SU-DHL-6 (cell line): ENCODE data around the gene ERBB4.

ENCODE experiments used
- H2AFZ ChIP-seq: fragments of 200-600 bp; sonication (generic); 2 replicates; pipeline ENCODE4 v1.6.1; 2014; ENCODE audit warnings: low read depth, mild to moderate bottlenecking, moderate library complexity, mixed read lengths, antibody characterized with exemption, low read length; ENCODE audit not compliant: severe bottlenecking
- H3F3A ChIP-seq: fragments of 200-600 bp; shearing (Covaris generic); 2 replicates; pipeline ENCODE4 v1.6.0; 2016; ENCODE audit warnings: antibody characterized with exemption, mild to moderate bottlenecking; ENCODE audit not compliant: insufficient read depth
- H3K27ac ChIP-seq: fragments of 200-600 bp; sonication (generic); 2 replicates; pipeline ENCODE4 v1.5.1; 2016; ENCODE audit warnings: low read depth, mild to moderate bottlenecking, low read length, moderate library complexity, mixed read lengths
- H3K27me3 ChIP-seq: fragments of 200-600 bp; sonication (generic), shearing (Covaris generic); 2 replicates; pipeline ENCODE4 v1.6.0; 2014; ENCODE audit warnings: mild to moderate bottlenecking, low read length
- H3K36me3 ChIP-seq: fragments of 200-600 bp; sonication (generic); 2 replicates; pipeline ENCODE4 v1.6.1; 2014; ENCODE audit warnings: mild to moderate bottlenecking, low read length, mixed read lengths
- H3K4me2 ChIP-seq: fragments of 300-600, 200-600 bp; shearing (Covaris generic), sonication (generic); 2 replicates; pipeline ENCODE4 v1.6.0; 2014; ENCODE audit warnings: low read length, low read depth, mild to moderate bottlenecking; ENCODE audit not compliant: poor library complexity, severe bottlenecking
- H3K4me3 ChIP-seq: fragments of 200-600 bp; sonication (generic); 2 replicates; pipeline ENCODE4 v1.5.1; 2014; ENCODE audit warnings: antibody characterized with exemption, low read length, mild to moderate bottlenecking, mixed read lengths; ENCODE audit not compliant: insufficient read depth, poor library complexity, severe bottlenecking
- H3K79me2 ChIP-seq: fragments of 200-600 bp; sonication (generic); 2 replicates; pipeline ENCODE4 v1.6.1; 2014; ENCODE audit warnings: mild to moderate bottlenecking, low read length, moderate library complexity; ENCODE audit not compliant: insufficient read depth
- H3K9ac ChIP-seq: fragments of 200-600 bp; sonication (generic); 2 replicates; pipeline ENCODE4 v1.7.0; 2014; ENCODE audit warnings: mild to moderate bottlenecking, low read length
- H3K9me2 ChIP-seq: fragments of 200-600 bp; sonication (generic); replicated peaks from 2 replicates; pipeline ENCODE4 v1.6.1; 2014; ENCODE audit warnings: low read length; ENCODE audit not compliant: insufficient read depth
- H3K9me3 ChIP-seq: fragments of 200-600 bp; sonication (generic); 2 replicates; pipeline ENCODE4 v1.6.1; 2014; ENCODE audit warnings: low read length, mixed read lengths; ENCODE audit not compliant: insufficient read depth
- H4K20me1 ChIP-seq: fragments of 200-600 bp; sonication (generic); 2 replicates; pipeline ENCODE4 v1.6.1; 2014; ENCODE audit warnings: low read depth, mild to moderate bottlenecking, antibody characterized with exemption, low read length, moderate library complexity, mixed read lengths
- CTCF ChIP-seq: fragments of 200-600 bp; sonication (generic); IDR thresholded peaks from one replicate; pipeline ENCODE4 v1.5.1; 2017; ENCODE audit warnings: antibody characterized with exemption, mild to moderate bottlenecking, low read length, moderate library complexity; ENCODE audit not compliant: insufficient read depth, poor library complexity, severe bottlenecking
- EZH2phosphoT487 ChIP-seq: fragments of 200-600 bp; sonication (generic), shearing (Covaris generic); conservative IDR thresholded peaks from 2 replicates; pipeline ENCODE4 v1.6.1; 2018; ENCODE audit warnings: mild to moderate bottlenecking, antibody characterized with exemption, low read length, moderate library complexity, mixed read lengths

ERBB4 gene

GRCh38 chr2:212520340-212520739 lies 18.3 kb downstream of the ERBB4 start:
- no peaks in the 10 kb centered on the region for H3F3A ChIP-seq
- H3K27ac ChIP-seq = no peak overlapping the region
- no peak overlapping the region for H3K4me2 ChIP-seq
- no peaks in the 10 kb centered on the region for H3K9me2 ChIP-seq
- H3K27me3 ChIP-seq = no peaks in the 10 kb centered on the region
- H2AFZ ChIP-seq = no peak overlapping the region
- H3K36me3 ChIP-seq = no peaks in the 10 kb centered on the region
- H3K9me3 ChIP-seq = no peaks in the 10 kb centered on the region
- no peak overlapping the region for H3K4me3 ChIP-seq
- TF ChIP-seq CTCF (no peak), EZH2phosphoT487 (no peak)
- H3K79me2 ChIP-seq = no peaks in the 10 kb centered on the region
- no peaks in the 10 kb centered on the region for H4K20me1 ChIP-seq
- H3K9ac ChIP-seq = no peak overlapping the region

- H3K27me3 ChIP-seq = no peaks in the 10 kb centered on the region
- H3K27ac ChIP-seq = no peak overlapping the region
- H3K4me3 ChIP-seq = no peak overlapping the region
- no peaks in the 10 kb centered on the region for H3K9me2 ChIP-seq
- H3K9me3 ChIP-seq = no peaks in the 10 kb centered on the region
- H2AFZ ChIP-seq = no peak overlapping the region
- H3K79me2 ChIP-seq = no peaks in the 10 kb centered on the region
- no peaks in the 10 kb centered on the region for H3F3A ChIP-seq
- H3K9ac ChIP-seq = no peak overlapping the region
- TF ChIP-seq EZH2phosphoT487 = no peak
- H3K4me2 ChIP-seq = no peak overlapping the region
- no peaks in the 10 kb centered on the region for H3K36me3 ChIP-seq
- H4K20me1 ChIP-seq = no peaks in the 10 kb centered on the region
These were observed 20.9 kb downstream of the ERBB4 start for GRCh38 chr2:212517693-212518092.

- H3K36me3 ChIP-seq = no peaks in the 10 kb centered on the region
- no peaks in the 10 kb centered on the region for H4K20me1 ChIP-seq
- H3K79me2 ChIP-seq = no peaks in the 10 kb centered on the region
- no peaks in the 10 kb centered on the region for H3F3A ChIP-seq
- H3K9me3 ChIP-seq = no peaks in the 10 kb centered on the region
- H3K4me2 ChIP-seq = no peak overlapping the region
- H3K9me2 ChIP-seq = no peaks in the 10 kb centered on the region
- no peaks in the 10 kb centered on the region for H3K27me3 ChIP-seq
- TF ChIP-seq EZH2phosphoT487 = no peak
- no peak for TF ChIP-seq CTCF
- H3K4me3 ChIP-seq = no peak overlapping the region
- H2AFZ ChIP-seq = no peak overlapping the region
- no peak overlapping the region for H3K9ac ChIP-seq
- H3K27ac ChIP-seq = no peak overlapping the region
These were observed 33.0 kb downstream of the ERBB4 start for GRCh38 chr2:212505586-212505985.

GRCh38 chr2:212495046-212495445 lies 43.6 kb downstream of the ERBB4 start:
- no peaks in the 10 kb centered on the region for H3K9me3 ChIP-seq
- no peak overlapping the region for H3K9ac ChIP-seq
- no peaks in the 10 kb centered on the region for H3K36me3 ChIP-seq
- H3F3A ChIP-seq = no peaks in the 10 kb centered on the region
- H4K20me1 ChIP-seq = no peaks in the 10 kb centered on the region
- H3K79me2 ChIP-seq = no peaks in the 10 kb centered on the region
- no peak overlapping the region for H3K4me3 ChIP-seq
- H2AFZ ChIP-seq = no peak overlapping the region
- no peaks in the 10 kb centered on the region for H3K9me2 ChIP-seq
- TF ChIP-seq EZH2phosphoT487 (no peak), CTCF (no peak)
- H3K27ac ChIP-seq = no peak overlapping the region
- no peaks in the 10 kb centered on the region for H3K27me3 ChIP-seq
- no peak overlapping the region for H3K4me2 ChIP-seq
